ENCODE measurements around the gene BMP2K.

BMP2K gene

DNA sequence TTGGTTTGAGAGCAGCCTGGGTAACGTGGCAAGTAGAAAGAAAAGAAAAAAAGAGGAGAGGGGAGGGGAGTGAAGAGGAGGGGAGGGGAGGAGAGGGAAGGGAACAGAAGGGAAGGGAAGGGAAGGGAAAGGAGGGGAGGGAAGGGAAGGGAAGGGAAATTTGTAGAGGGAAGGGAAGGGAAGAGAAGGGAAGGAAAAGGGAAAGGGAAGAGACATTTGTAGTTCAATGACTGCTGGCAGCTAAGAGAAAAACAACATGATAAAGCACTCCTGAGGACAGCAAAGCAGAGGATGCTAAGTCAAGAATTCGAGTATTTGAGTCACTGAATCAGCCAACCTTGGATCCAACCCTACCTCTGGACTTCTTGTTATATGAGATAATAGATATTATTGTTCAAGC is 38.2 kb upstream of the BMP2K start:
- DNase-seq (ENCODE audit: low read depth, low spot score): no peak
- H3K4me3 ChIP-seq (ENCODE audit: low read depth, low read length): no peak overlapping the region
- in situ Hi-C loops (cut with HindIII; ENCODE audit: low sequenced_read_pairs): no loop called here
- TF ChIP-seq, protein P1, sequence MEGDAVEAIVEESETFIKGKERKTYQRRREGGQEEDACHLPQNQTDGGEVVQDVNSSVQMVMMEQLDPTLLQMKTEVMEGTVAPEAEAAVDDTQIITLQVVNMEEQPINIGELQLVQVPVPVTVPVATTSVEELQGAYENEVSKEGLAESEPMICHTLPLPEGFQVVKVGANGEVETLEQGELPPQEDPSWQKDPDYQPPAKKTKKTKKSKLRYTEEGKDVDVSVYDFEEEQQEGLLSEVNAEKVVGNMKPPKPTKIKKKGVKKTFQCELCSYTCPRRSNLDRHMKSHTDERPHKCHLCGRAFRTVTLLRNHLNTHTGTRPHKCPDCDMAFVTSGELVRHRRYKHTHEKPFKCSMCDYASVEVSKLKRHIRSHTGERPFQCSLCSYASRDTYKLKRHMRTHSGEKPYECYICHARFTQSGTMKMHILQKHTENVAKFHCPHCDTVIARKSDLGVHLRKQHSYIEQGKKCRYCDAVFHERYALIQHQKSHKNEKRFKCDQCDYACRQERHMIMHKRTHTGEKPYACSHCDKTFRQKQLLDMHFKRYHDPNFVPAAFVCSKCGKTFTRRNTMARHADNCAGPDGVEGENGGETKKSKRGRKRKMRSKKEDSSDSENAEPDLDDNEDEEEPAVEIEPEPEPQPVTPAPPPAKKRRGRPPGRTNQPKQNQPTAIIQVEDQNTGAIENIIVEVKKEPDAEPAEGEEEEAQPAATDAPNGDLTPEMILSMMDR (IDR thresholded peaks at IDR 0.05; ENCODE audit: low read depth, low read length): no peak

DNA sequence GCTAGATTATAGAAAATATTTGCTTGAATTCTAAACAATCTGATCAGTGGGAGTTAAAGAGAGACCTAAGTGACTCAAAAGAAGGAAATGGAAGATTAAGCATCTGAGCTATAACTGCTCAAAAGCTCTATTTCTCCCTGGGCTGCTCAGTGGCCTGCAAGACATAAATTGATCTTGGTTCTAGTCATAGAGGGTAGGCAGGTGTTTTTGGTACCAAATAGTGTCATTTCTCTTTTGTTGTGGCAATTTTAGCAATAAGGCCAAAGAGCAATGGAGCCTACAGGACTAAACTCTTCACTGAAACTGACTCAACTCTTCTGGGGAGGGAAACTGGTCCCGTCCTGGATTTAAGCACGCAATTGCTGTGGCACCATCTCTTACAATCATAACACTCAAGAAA is 33.9 kb upstream of the BMP2K start:
- in situ Hi-C loops (cut with HindIII; ENCODE audit: low sequenced_read_pairs): no loop called here
- TF ChIP-seq, protein P1 (IDR thresholded peaks at IDR 0.05; ENCODE audit: low read depth, low read length): no peak
- no peak overlapping the region for H3K4me3 ChIP-seq (ENCODE audit: low read depth, low read length)
- DNase-seq (ENCODE audit: low read depth, low spot score): no peak

DNA sequence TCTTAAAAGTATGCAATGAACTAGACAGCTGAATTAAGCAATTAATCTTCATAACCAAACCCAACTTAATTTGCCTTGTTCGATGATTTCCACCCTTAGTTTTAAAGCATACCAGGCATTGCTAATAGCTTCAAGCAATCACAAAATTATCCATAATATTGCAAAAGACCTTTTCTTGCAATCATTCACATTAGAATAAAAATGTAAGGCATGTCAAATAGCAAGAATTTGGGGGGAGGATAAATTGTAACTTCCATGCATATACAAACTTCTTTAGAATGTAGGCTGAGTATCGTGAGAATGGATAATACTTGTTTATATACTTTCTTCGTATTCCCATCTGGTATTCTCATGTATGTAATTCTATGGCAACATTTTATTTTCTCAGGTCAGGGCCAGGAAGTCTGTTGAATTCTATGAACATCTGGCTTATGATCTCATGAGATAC is 28.7 kb upstream of the BMP2K start:
- DNase-seq (ENCODE audit: low read depth, low spot score): no peak
- no peak overlapping the region for H3K4me3 ChIP-seq (ENCODE audit: low read depth, low read length)
- TF ChIP-seq, protein P1 (IDR thresholded peaks at IDR 0.05; ENCODE audit: low read depth, low read length): no peak
- in situ Hi-C loops (cut with HindIII; ENCODE audit: low sequenced_read_pairs): no loop called here

DNA sequence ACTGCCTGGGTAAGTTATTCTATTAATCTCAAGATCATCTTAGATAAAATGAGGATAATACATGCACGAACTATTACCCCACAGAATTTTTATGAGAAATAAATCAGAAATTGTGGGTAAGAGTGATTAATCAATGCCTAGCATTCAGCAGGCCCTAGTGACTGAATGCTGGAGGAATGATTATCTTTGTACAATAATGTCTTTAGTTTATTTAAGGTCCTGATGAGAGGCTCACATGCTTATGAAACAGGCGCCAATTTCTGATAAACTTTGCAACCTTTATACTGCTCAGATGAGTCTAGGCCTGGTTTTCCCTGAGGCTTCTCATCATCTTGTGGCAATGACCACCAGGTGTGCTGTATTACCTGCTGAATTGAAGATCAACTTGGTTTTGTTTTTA is 27.8 kb upstream of the BMP2K start:
- in situ Hi-C loops (cut with HindIII; ENCODE audit: low sequenced_read_pairs): no loop called here
- TF ChIP-seq, protein P1 (IDR thresholded peaks at IDR 0.05; ENCODE audit: low read depth, low read length): no peak
- no peak for DNase-seq (ENCODE audit: low read depth, low spot score)
- H3K4me3 ChIP-seq (ENCODE audit: low read depth, low read length): no peak overlapping the region

DNA sequence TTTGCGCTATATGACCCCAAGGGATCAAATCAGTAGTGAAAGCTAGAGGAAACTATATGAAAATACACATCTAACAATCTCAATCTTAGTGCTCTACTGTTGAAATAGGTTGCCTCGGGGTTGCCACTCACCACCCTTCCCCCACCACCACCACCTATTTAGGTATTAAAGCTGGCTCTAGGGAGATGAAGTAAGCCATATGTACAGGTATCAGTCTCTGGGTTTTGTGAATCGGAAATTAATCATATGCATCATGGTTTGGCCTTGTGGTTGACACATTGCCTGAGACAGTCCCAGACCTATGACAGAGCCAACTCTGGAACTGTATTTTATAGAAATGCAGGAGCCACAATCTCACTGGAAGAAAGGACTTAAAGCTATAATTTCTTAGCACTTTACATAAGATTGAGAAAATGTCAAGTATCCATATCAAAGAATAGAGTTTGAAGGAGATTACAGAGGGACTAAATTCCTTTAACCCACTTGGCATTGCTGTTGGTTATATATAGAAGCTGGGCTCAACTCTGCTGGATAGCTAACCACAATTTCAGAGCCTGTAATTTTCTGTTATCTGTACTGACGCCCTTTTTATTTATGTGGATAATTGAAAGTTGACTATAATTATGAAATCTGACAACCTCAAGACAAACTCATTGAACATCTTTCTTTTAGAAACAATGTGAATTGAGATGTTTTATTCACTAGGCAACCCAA is 26.7 kb upstream of the BMP2K start:
- TF ChIP-seq, protein P1 (IDR thresholded peaks at IDR 0.05; ENCODE audit: low read depth, low read length): no peak
- DNase-seq (ENCODE audit: low read depth, low spot score): peak; percentile 5
- H3K4me3 ChIP-seq (ENCODE audit: low read depth, low read length): no peak overlapping the region
- in situ Hi-C loops (cut with HindIII; ENCODE audit: low sequenced_read_pairs): no loop called here

DNA sequence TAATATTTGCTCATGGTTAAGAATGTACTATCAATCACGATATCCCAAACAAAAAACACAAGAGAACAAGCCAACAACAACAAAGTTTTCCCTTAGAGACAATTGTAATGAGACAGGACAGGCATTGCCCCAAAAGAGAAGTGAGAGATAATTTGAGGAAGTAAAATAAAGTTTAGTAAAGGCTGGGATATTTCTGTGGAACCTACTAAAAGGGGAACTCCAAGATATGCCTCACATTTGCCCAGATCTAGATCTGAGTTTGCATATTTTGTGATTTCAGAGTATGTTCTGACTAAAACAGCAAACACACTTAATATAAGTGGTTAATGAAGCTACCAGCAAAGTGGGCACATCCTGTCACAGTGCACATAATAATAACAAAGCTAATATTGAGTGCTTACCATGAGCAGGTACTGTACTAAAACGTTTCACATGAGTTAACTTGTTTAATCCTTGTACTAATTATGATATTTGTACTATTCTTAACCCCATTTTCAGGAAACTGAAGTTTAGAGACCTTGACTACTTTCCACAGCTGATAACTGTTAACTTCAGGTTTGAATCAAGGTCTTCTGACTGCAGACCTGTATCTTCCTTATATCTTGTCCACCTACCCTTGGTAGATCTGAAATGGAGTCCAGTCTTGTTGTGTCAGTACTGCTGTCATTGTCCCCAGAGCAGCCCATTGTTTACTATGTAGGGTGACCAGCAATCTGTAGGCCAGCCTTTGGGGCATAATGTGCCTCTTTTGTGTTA is 26.0 kb upstream of the BMP2K start:
- DNase-seq (ENCODE audit: low read depth, low spot score): no peak
- TF ChIP-seq, protein P1 (IDR thresholded peaks at IDR 0.05; ENCODE audit: low read depth, low read length): no peak
- no peak overlapping the region for H3K4me3 ChIP-seq (ENCODE audit: low read depth, low read length)
- in situ Hi-C loops (cut with HindIII; ENCODE audit: low sequenced_read_pairs): no loop called here

Measured in astrocyte of the spinal cord (primary cell).